HG03439 (cell line): ENCODE measurements around the gene RBM33.
"Not testable (repeated sequence)": the region's sequence is repeated elsewhere in the genome, so short reads cannot be mapped to it uniquely, and the experiment has no call there.

ENCODE experiments used
- ATAC-seq: cut with Tn5 transposase; IDR thresholded peaks from one replicate; pipeline ENCODE4 v1.9.1; 2021; ENCODE audit warnings: mild to moderate bottlenecking, moderate library complexity; ENCODE audit not compliant: unreplicated experiment

RBM33 gene, protein sequence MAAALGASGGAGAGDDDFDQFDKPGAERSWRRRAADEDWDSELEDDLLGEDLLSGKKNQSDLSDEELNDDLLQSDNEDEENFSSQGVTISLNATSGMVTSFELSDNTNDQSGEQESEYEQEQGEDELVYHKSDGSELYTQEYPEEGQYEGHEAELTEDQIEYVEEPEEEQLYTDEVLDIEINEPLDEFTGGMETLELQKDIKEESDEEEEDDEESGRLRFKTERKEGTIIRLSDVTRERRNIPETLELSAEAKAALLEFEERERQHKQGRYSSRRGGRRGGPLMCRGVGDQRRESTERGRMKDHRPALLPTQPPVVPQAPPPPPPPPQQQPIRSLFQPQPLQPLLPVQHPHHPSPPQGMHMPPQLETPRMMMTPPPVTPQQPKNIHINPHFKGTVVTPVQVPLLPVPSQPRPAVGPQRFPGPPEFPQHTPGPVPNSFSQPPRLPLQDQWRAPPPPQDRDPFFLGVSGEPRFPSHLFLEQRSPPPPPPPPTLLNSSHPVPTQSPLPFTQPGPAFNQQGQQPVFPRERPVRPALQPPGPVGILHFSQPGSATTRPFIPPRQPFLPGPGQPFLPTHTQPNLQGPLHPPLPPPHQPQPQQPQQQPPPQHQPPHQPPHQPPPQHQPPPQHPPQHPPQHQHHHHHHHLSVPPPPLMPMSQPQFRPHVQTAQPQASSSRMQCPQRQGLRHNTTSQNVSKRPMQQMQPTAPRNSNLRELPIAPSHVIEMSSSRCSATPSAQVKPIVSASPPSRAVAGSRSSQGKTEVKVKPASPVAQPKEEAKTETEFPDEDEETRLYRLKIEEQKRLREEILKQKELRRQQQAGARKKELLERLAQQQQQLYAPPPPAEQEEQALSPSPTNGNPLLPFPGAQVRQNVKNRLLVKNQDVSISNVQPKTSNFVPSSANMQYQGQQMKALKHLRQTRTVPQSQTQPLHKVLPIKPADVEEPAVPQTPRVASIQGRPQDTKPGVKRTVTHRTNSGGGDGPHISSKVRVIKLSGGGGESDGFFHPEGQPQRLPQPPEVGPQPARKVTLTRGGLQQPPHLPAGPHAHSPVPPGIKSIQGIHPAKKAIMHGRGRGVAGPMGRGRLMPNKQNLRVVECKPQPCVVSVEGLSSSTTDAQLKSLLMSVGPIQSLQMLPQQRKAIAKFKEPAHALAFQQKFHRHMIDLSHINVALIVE

GRCh38 chr7:155644178-155644970, at the start of gene RBM33:
Gene RBM33, plus strand, starts transcription at chr7:155644661. Its CDS starts 216 bp downstream, at chr7:155644877.
- peak; percentile 82 for ATAC-seq

DNA sequence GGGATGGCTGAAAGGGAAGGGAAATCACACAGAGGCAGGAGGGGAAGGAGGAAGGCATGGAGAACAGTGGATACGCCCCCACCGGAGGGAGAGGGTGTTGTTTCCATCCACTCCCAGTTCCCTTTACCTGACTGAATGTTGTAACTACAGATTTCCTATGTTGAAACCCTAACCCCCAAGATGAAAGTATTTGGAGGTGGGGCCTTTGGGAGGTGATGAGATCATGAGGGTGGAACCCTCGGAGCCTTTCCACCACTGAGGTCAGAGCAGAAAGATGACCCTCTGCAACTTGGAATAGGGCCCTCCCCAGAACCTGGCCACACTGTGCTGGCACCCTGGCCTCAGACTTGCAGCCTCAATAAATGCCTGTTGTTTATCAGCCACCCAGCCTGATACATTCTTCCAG, 49.5 kb upstream of the RBM33 start:
- ATAC-seq: no peak

GRCh38 chr7:155597753-155598140, 46.7 kb upstream of the RBM33 start:
- ATAC-seq: no peak

- peak; percentile 77 for ATAC-seq
These were observed 45.7 kb upstream of the RBM33 start for GRCh38 chr7:155598810-155599210.

GRCh38 chr7:155602156-155602555, 42.3 kb upstream of the RBM33 start:
- no peak for ATAC-seq

- ATAC-seq: no peak
These were observed 41.7 kb upstream of the RBM33 start for GRCh38 chr7:155602750-155603149.

DNA sequence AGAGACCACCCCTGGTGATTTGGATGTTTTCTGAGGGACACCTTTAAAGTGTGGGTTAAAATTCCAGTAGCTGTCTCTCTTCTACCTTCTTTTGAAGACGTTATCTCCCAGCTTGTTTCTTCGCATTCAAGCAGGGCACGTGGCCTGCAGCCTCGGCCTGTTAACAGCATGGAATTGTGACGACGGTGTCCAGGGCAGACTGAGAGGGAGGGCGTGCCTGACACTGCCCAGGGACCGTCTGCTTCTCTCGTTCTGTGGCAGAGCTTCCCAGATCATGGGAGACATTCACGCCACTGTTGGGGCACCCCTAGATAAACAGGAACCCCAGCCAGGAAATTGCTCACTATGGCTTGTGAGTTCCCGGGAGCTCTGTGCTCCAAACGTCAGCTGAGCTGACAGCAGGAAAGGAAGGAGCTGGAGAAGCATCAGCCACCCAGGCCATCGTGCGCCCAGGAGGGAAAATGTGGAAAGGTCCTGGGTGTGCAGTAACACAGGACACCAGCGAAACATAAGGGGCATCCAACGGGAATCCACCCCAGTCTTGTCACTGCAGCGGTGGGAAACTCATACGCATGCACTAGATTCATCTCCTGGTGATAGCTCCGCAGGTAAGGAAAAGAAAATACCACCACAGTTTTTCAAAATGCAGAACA, 41.1 kb upstream of the RBM33 start:
- no peak for ATAC-seq

GRCh38 chr7:155603858-155604503, 40.5 kb upstream of the RBM33 start:
- no peak for ATAC-seq

DNA sequence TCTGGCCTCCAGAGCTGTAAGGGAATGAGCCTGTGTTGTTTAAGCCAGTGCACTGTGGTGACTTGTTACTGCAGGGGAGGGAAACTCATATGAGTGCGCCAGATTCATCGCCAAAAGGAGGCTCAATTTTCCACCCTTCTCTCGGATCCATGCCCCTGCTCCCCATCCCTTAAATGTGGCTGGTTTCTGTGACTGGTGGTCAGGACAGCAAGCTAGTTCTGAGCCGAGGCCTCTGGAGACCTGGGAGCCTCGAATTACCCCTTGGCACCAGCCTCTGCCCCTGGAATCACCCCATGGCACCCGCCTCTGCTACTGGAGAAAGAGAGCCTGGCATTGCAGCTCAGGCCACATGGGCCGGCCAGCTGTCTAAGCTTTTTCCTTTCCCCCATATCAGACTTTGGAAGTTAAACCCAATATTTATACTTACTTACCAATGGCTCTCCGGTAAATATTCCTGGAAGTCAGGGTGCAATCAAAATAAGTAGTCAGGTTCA, 39.9 kb upstream of the RBM33 start:
- ATAC-seq: no peak

DNA sequence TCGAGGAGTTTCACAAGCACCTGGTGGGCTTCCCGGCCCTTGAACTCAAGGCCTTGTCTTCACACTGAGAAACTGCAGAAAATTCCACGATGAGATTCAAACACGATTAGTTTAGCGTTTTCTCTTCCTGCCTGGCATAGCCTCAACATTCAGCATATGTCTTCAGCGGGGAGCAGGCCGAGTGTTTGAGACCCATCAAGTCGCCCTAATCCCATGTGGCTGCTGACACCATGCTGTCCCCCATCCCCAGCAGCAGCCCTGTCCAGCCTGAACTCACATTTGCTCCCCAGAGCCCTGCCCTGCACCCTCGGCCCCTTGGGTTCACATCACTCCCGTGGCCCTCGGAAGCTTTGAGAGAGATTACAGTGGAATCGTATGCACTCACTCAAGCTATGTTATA, 35.3 kb upstream of the RBM33 start:
- no peak for ATAC-seq

GRCh38 chr7:155610633-155611193, 33.7 kb upstream of the RBM33 start:
- no peak for ATAC-seq

- ATAC-seq: no peak
These were observed 32.5 kb upstream of the RBM33 start for GRCh38 chr7:155611808-155612447.

DNA sequence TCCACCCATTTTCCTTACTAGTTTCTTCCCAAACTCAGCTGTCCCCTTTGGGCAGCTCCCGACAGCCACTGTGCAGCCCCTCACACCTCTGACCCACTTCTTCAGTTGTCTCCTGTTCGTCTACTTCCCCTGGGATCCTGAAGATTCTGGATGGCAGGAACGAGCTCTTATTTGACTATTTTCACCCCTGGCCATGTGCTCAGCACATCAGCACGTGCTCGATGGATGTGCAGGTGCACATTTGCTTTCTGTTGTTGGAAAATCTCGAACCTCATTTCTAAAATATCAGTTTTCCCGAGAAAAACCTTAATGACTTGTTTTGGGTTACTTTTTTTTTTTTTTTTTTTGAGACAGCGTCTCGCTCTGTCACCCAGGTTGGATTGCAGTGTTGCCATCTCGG, 31.8 kb upstream of the RBM33 start:
- no peak for ATAC-seq

DNA sequence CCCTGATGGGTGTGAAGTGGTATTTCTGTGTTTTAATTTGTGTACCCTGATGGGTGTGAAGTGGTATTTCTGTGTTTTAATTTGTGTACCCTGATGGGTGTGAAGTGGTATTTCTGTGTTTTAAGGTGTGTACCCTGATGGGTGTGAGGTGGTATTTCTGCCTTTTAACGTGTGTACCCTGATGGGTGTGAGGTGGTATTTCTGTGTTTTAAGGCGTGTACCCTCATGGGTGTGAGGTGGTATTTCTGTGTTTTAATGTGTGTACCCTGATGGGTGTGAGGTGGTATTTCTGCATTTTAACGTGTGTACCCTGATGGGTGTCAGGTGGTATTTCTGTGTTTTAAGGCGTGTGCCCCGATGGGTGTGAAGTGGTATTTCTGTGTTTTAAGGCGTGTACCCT, 29.4 kb upstream of the RBM33 start:
- not testable (repeated sequence) for ATAC-seq

DNA sequence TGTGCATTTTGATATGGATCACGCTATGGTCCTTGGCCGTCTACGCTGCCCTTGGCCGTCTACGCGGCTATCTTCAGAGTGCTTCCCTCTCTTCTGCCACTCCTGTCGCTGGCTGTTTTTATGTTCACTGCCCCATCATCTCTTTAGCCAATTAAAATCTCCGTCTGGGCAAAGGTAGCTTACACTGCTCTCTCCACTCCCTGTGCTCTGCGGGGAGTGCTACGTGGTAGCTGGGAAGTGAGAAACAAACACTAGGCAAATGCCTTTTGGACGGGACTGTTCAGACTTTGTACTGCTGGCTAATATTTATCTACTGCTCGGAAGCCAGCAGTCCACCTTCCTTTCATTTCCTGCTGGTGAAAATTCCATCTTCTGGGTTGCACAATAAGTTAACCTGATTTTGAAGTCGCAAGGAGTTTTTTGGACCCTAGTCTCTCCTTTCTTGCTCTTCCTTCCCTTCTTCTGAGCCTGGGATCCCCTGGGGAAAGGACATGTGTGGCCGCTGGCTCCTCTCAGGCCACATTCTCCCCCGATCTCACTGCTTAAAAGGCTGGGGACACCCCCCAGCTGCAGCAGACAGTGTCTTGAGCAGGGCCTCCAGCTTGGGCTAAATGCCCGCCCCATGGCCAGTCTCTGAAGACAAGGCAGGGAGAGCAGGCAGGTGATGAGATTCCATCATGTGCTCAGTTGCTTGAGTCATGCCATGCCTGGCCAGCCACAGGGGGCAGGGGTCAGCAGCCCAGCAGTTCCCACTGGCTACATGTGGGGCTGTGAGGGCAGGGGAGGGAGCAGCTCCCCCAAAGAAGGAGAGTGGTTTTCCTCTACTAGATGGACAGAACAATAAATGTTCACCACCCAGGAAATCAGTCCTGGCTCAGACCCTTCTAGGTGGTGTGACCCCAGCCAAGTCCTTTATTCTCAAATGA, 25.5 kb upstream of the RBM33 start:
- ATAC-seq: no peak

DNA sequence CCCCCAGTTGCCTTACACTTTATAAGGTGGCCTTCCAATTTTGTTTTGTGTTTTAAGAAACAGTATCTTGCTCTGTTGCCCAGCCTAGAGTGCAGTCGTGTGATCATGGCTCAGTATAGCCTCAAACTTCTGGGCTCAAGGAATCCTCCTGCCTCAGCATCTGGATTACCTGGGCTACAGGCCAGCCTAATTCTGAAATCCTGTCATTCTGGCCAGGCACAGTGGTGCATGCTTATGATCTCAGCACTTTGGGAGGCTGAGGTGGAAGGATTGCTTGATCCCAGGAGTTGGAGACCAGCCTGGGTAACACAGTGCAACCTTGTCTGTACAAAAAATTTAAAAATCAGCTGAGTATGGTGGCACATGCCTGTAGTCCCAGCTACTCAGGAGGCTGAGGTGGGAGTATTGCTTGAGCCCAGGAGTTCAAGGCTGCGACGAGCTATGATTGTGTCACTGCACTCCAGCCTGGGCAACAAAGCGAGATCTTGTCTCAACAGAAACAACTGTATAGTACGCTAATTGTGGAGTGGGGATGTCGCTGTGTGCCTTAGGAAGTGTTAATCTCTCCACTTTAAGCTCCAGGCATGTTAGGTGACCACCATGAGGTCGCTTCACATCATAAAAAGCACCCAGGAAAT, 24.7 kb upstream of the RBM33 start:
- no peak for ATAC-seq

GRCh38 chr7:155620497-155620896, 24.0 kb upstream of the RBM33 start:
- no peak for ATAC-seq
